ENCODE measurements around the gene KCNK10.
"Not testable (repeated sequence)": the region's sequence is repeated elsewhere in the genome, so short reads cannot be mapped to it uniquely, and the experiment has no call there.

The KCNK10 gene

GRCh38 chr14:88270776-88271175, 52.3 kb downstream of the KCNK10 start:
- Mint-ChIP-seq H3K27me3 (peaks cover 21% of the 10 kb centered on the region), H3K27ac (no peak overlapping the region), H3K4me1 (ENCODE audit: low read depth) (no peaks in the 10 kb centered on the region), H3K9me3 (peaks cover 2% of the 10 kb centered on the region), H3K4me3 (no peak overlapping the region), H3K36me3 (ENCODE audit: low read depth) (no peaks in the 10 kb centered on the region)
- intact Hi-C loops (cut with micrococcal nuclease): no loop called here

GRCh38 chr14:88269806-88270420, 53.2 kb downstream of the KCNK10 start:
- no peaks in the 10 kb centered on the region for H3K36me3 Mint-ChIP-seq (ENCODE audit: low read depth)
- no peak overlapping the region for H3K4me3 Mint-ChIP-seq
- intact Hi-C loops (cut with micrococcal nuclease): no loop called here
- H3K9me3 Mint-ChIP-seq: peaks cover 6% of the 10 kb centered on the region
- no peaks in the 10 kb centered on the region for H3K4me1 Mint-ChIP-seq (ENCODE audit: low read depth)
- H3K27me3 Mint-ChIP-seq: peaks cover 17% of the 10 kb centered on the region
- H3K27ac Mint-ChIP-seq: no peak overlapping the region

- Mint-ChIP-seq H3K27ac (no peak overlapping the region), H3K9me3 (peaks cover 6% of the 10 kb centered on the region), H3K4me1 (ENCODE audit: low read depth) (no peaks in the 10 kb centered on the region), H3K36me3 (ENCODE audit: low read depth) (no peaks in the 10 kb centered on the region), H3K27me3 (peaks cover 6% of the 10 kb centered on the region), H3K4me3 (no peak overlapping the region)
- intact Hi-C loops (cut with micrococcal nuclease): no loop called here
Measured at GRCh38 chr14:88266474-88266873, 56.6 kb downstream of the KCNK10 start.

- intact Hi-C loops (cut with micrococcal nuclease): no loop called here
- no peaks in the 10 kb centered on the region for H3K36me3 Mint-ChIP-seq (ENCODE audit: low read depth)
- H3K27me3 Mint-ChIP-seq: no peaks in the 10 kb centered on the region
- no peaks in the 10 kb centered on the region for H3K4me1 Mint-ChIP-seq (ENCODE audit: low read depth)
- no peak overlapping the region for H3K27ac Mint-ChIP-seq
- H3K4me3 Mint-ChIP-seq: no peak overlapping the region
- H3K9me3 Mint-ChIP-seq: peaks cover 6% of the 10 kb centered on the region
Measured at GRCh38 chr14:88264116-88264515, 59.0 kb downstream of the KCNK10 start.

DNA sequence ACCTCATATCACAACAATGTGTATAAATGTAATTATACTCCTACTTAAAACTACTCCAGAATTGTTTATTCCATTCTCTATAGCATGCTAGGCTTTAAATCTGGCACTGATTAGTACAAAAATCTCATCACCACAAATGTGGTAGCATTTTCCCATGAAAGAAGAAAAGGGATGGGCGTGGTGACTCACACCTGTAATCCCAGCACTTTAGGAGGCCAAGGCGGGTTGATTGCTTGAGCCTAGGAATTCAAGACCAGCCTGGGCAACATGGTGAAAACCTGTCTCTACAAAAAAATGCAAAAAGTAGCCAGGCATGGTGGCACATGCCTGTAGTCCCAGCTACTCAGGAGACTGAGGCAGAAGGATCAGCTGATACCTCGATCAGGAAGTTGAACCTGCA, 61.8 kb downstream of the KCNK10 start:
- not testable (repeated sequence) for H3K36me3 Mint-ChIP-seq (ENCODE audit: low read depth)

GRCh38 chr14:88258021-88258420, 65.0 kb downstream of the KCNK10 start:
- H3K27me3 Mint-ChIP-seq: peaks cover 9% of the 10 kb centered on the region
- H3K27ac Mint-ChIP-seq: no peak overlapping the region
- intact Hi-C loops (cut with micrococcal nuclease): no loop called here
- H3K36me3 Mint-ChIP-seq (ENCODE audit: low read depth): no peaks in the 10 kb centered on the region
- no peak overlapping the region for H3K4me3 Mint-ChIP-seq
- H3K4me1 Mint-ChIP-seq (ENCODE audit: low read depth): peaks cover 5% of the 10 kb centered on the region
- H3K9me3 Mint-ChIP-seq: no peaks in the 10 kb centered on the region

More for the DNA sequence above, 61.8 kb downstream of the KCNK10 start:
- H3K27ac Mint-ChIP-seq; H3K4me3 Mint-ChIP-seq; H3K4me1 Mint-ChIP-seq (ENCODE audit: low read depth); H3K27me3 Mint-ChIP-seq; intact Hi-C loops (cut with micrococcal nuclease); H3K9me3 Mint-ChIP-seq: not testable (repeated sequence)

DNA sequence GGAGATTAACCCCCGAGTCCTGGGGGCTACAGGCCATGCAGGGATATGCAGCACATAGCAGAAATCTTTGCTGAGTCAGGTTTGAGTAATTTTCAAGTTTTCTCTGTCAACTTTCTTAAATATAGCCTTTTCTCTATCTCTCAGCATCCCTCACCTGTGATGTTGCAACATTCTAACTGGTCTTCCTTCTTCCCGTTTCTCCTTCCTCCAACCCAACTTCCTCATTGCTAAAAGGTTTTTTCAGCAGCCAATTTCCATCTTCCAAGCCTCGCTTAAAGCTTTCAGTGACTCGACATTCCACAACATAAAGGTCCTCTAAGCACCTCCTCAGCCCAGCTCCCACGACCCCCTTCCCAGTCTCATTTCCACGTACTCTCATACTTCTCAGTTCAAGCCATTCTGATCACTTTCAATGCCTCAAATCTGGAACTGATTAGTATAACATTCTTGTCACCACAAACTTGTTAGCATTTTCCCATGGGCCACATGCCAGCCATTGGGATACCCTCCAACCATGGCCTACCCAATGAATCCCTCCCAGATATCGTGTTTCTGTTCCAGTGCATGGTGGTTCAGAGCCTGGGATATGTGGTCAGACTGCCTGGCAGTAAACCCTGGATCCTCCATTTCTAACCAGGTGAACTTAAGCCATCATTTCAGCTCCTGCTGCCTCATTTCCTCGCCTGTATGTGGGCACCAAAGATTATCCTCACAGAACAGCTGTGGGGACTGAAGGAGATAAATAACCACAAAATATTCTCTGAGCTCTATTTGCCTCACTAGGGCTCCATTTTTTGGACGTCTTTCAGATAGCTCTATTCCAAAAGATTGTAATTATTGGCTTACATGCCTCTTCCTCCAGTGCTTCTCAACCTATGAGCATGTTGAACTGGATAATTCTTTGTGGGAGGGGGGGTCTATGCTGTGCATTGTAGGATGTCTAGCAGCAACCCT, 65.8 kb downstream of the KCNK10 start:
- Mint-ChIP-seq H3K27me3 (peaks cover 12% of the 10 kb centered on the region), H3K9me3 (no peaks in the 10 kb centered on the region), H3K27ac (no peak overlapping the region), H3K36me3 (ENCODE audit: low read depth) (no peaks in the 10 kb centered on the region), H3K4me3 (no peak overlapping the region), H3K4me1 (ENCODE audit: low read depth) (peaks cover 5% of the 10 kb centered on the region)
- intact Hi-C loops (cut with micrococcal nuclease): no loop called here

- Mint-ChIP-seq H3K4me1 (ENCODE audit: low read depth) (peaks cover 10% of the 10 kb centered on the region), H3K9me3 (no peaks in the 10 kb centered on the region), H3K36me3 (ENCODE audit: low read depth) (no peaks in the 10 kb centered on the region), H3K4me3 (no peak overlapping the region), H3K27ac (no peak overlapping the region), H3K27me3 (peaks cover 12% of the 10 kb centered on the region)
- intact Hi-C loops (cut with micrococcal nuclease): no loop called here
Measured at GRCh38 chr14:88255798-88256197, 67.3 kb downstream of the KCNK10 start.

- intact Hi-C loops (cut with micrococcal nuclease): no loop called here
- H3K9me3 Mint-ChIP-seq: no peaks in the 10 kb centered on the region
- peaks cover 10% of the 10 kb centered on the region for H3K4me1 Mint-ChIP-seq (ENCODE audit: low read depth)
- no peak overlapping the region for H3K4me3 Mint-ChIP-seq
- H3K27ac Mint-ChIP-seq: no peak overlapping the region
- peaks cover 12% of the 10 kb centered on the region for H3K27me3 Mint-ChIP-seq
- H3K36me3 Mint-ChIP-seq (ENCODE audit: low read depth): no peaks in the 10 kb centered on the region
Measured at GRCh38 chr14:88255196-88255595, 67.9 kb downstream of the KCNK10 start.

GRCh38 chr14:88252498-88252897, 70.6 kb downstream of the KCNK10 start:
- H3K36me3 Mint-ChIP-seq (ENCODE audit: low read depth): no peaks in the 10 kb centered on the region
- no peak overlapping the region for H3K4me3 Mint-ChIP-seq
- H3K27ac Mint-ChIP-seq: no peak overlapping the region
- intact Hi-C loops (cut with micrococcal nuclease): no loop called here
- peaks cover 18% of the 10 kb centered on the region for H3K4me1 Mint-ChIP-seq (ENCODE audit: low read depth)
- peaks cover 10% of the 10 kb centered on the region for H3K27me3 Mint-ChIP-seq
- H3K9me3 Mint-ChIP-seq: no peaks in the 10 kb centered on the region

DNA sequence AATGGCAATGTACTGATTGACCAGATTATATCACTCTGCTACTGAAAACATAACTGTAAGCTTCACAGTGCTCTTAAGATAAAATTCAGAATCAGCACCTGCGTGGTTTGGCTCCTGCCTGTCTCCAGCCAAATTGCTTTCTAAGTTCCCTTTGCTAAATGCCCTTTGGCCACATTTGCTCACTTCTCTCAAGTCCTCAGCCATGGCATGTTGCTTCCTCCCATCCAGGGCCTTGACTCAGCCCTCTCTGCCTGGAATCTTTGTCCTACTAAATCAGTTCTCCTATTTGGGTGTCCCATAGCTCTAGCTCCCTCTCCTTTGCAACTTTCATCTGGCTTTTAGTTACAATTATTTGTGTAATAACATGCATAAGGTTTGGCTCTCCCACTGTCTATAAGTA, 71.4 kb downstream of the KCNK10 start:
- intact Hi-C loops (cut with micrococcal nuclease): no loop called here
- H3K27ac Mint-ChIP-seq: no peak overlapping the region
- H3K27me3 Mint-ChIP-seq: peaks cover 13% of the 10 kb centered on the region
- no peak overlapping the region for H3K4me3 Mint-ChIP-seq
- no peaks in the 10 kb centered on the region for H3K36me3 Mint-ChIP-seq (ENCODE audit: low read depth)
- no peaks in the 10 kb centered on the region for H3K9me3 Mint-ChIP-seq
- H3K4me1 Mint-ChIP-seq (ENCODE audit: low read depth): peaks cover 12% of the 10 kb centered on the region

- Mint-ChIP-seq H3K4me1 (ENCODE audit: low read depth) (peaks cover 12% of the 10 kb centered on the region), H3K36me3 (ENCODE audit: low read depth) (no peaks in the 10 kb centered on the region), H3K9me3 (no peaks in the 10 kb centered on the region), H3K27ac (no peak overlapping the region), H3K27me3 (peaks cover 17% of the 10 kb centered on the region), H3K4me3 (no peak overlapping the region)
- intact Hi-C loops (cut with micrococcal nuclease): no loop called here
Measured at GRCh38 chr14:88249266-88249665, 73.8 kb downstream of the KCNK10 start.

DNA sequence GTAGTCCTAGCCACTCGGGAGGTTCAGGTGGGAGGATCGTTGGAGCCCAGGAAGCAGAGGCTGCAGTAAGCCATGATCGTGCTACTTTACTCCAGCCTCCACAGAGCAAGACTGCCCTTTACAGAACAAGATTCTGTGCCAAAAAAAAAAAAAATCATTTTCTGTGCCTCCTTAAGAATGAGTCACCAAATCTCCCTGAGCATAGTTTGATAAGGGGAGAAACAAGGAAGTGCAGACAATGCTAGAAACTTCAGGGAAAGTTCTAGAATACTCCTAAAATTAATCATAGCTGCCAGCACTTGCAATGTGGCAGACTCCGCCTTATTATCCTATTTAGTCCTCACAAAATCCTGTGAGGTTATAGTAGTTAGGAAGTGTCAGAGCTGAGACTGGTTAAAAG, 74.5 kb downstream of the KCNK10 start:
- Mint-ChIP-seq H3K4me3 (no peak overlapping the region), H3K4me1 (ENCODE audit: low read depth) (peaks cover 12% of the 10 kb centered on the region), H3K27ac (no peak overlapping the region), H3K27me3 (peaks cover 15% of the 10 kb centered on the region), H3K36me3 (ENCODE audit: low read depth) (no peaks in the 10 kb centered on the region), H3K9me3 (no peaks in the 10 kb centered on the region)
- intact Hi-C loops (cut with micrococcal nuclease): no loop called here

DNA sequence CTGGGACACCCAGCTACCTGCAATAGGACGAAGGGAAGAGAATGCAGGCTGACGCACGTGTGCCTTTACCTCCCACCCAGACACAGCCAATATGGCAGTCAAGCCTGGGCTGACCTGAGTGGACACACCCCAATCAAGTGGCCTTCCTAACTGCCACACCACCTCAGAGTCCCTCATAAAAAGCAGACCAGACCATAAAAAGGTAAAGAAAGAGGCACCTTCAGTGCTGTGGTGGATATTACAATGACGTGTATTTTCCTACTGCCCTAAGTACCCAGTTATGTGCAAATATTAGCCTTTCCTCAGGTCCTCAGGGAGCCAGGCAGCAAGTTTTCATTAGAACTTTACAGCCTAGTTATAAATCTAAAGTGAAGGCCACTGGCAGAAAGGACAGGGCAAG, 75.8 kb downstream of the KCNK10 start:
- Mint-ChIP-seq H3K27me3 (peaks cover 11% of the 10 kb centered on the region), H3K9me3 (no peaks in the 10 kb centered on the region), H3K4me3 (no peak overlapping the region), H3K27ac (no peak overlapping the region), H3K36me3 (ENCODE audit: low read depth) (no peaks in the 10 kb centered on the region), H3K4me1 (ENCODE audit: low read depth) (peaks cover 12% of the 10 kb centered on the region)
- intact Hi-C loops (cut with micrococcal nuclease): no loop called here

All from dendritic cell treated with granulocyte-macrophage colony-stimulating factor and Interleukin-4, amounts not matched to agents 40 ng/mL and 50 ng/mL, for 4 days (primary cell).